Neural progenitor cell (in vitro differentiated cells): ENCODE data around the gene OBI1. TPM values are rescaled to one million over a fixed set of nuclear protein-coding genes. Genes with fewer than 3 reads are reported as not detected.

ENCODE experiments used
- DNase-seq: peaks from one replicate; pipeline ENCODE4 v3.0.0-alpha.2; 2016; ENCODE audit warnings: low spot score
- H2AFZ ChIP-seq: fragments of 200-600 bp; sonication (generic); replicated peaks from 2 replicates; pipeline ENCODE4 v1.6.1; 2016; ENCODE audit warnings: antibody characterized with exemption
- H3F3A ChIP-seq: fragments of 200-600 bp; sonication (generic); 2 replicates; pipeline ENCODE4 v1.6.1; 2016; ENCODE audit warnings: antibody characterized with exemption, low read depth
- H3K27ac ChIP-seq: fragments of 200-600 bp; sonication (generic); 2 replicates; pipeline ENCODE4 v1.5.1; 2016; ENCODE audit warnings: mild to moderate bottlenecking
- H3K27me3 ChIP-seq: fragments of 200-600 bp; sonication (generic); 2 replicates; pipeline ENCODE4 v1.6.1; 2016; ENCODE audit warnings: mild to moderate bottlenecking, moderate library complexity
- H3K36me3 ChIP-seq: fragments of 200-600 bp; sonication (generic); 2 replicates; pipeline ENCODE4 v1.5.1; 2016
- H3K4me1 ChIP-seq: fragments of 200-600 bp; sonication (generic); 2 replicates; pipeline ENCODE4 v1.6.1; 2016; ENCODE audit warnings: mixed run types
- H3K4me2 ChIP-seq: fragments of 200-600 bp; sonication (generic); 2 replicates; pipeline ENCODE4 v1.6.1; 2016
- H3K4me3 ChIP-seq: fragments of 200-600 bp; sonication (generic); 2 replicates; pipeline ENCODE4 v1.5.1; 2016
- H3K79me2 ChIP-seq: fragments of 200-600 bp; sonication (generic); 2 replicates; pipeline ENCODE4 v1.6.1; 2016; ENCODE audit warnings: low read depth
- H3K9ac ChIP-seq: fragments of 200-600 bp; sonication (generic); 2 replicates; pipeline ENCODE4 v1.6.1; 2016
- H3K9me3 ChIP-seq: fragments of 200-600 bp; sonication (generic); 2 replicates; pipeline ENCODE4 v1.5.1; 2016; ENCODE audit warnings: low read depth
- H4K20me1 ChIP-seq: fragments of 200-600 bp; sonication (generic); 2 replicates; pipeline ENCODE4 v1.6.1; 2016; ENCODE audit warnings: low read depth
- H3K27ac Mint-ChIP-seq: 3 replicates; pipeline ENCODE4 v1.8.0; 2021; ENCODE audit warnings: mixed read lengths
- H3K27me3 Mint-ChIP-seq: 2 replicates; pipeline ENCODE4 v1.8.0; 2022; ENCODE audit warnings: low read depth, mild to moderate bottlenecking, inconsistent platforms, moderate library complexity, mixed read lengths; ENCODE audit not compliant: insufficient read depth
- H3K36me3 Mint-ChIP-seq: 3 replicates; pipeline ENCODE4 v1.8.0; 2021; ENCODE audit warnings: mixed read lengths
- H3K4me1 Mint-ChIP-seq: 3 replicates; pipeline ENCODE4 v1.8.0; 2021; ENCODE audit warnings: mixed read lengths
- H3K4me3 Mint-ChIP-seq: 3 replicates; pipeline ENCODE4 v1.8.0; 2021; ENCODE audit warnings: mild to moderate bottlenecking, moderate library complexity, mixed read lengths
- H3K9me3 Mint-ChIP-seq: 3 replicates; pipeline ENCODE4 v1.8.0; 2020; ENCODE audit warnings: mixed read lengths
- EZH2 ChIP-seq: fragments of 200-600 bp; sonication (generic); IDR thresholded peaks from 2 replicates; pipeline ENCODE4 v1.6.1; 2017; ENCODE audit warnings: antibody characterized with exemption, mild to moderate bottlenecking, moderate library complexity
- EZH2phosphoT487 ChIP-seq: fragments of 200-600 bp; sonication (generic); IDR thresholded peaks from 2 replicates; pipeline ENCODE4 v1.6.1; 2017; ENCODE audit warnings: antibody characterized with exemption
- total RNA-seq: library from RNA; depleted of rRNA; stranded (reverse); fragments of >200 nt; gene quantifications from 2 replicates; pipeline ENCODE4 v1.2.3, GENCODE V29; 2015; ENCODE audit warnings: low replicate concordance
- TF ChIP-seq, protein P1 (sequence below): fragments of 200-600 bp; sonication (generic); IDR thresholded peaks from 2 replicates; pipeline ENCODE4 v1.5.1; 2017; ENCODE audit warnings: antibody characterized with exemption, mild to moderate bottlenecking

OBI1 gene
- total RNA-seq, 1 donor from 2014 or later = 36.9 TPM

DNA sequence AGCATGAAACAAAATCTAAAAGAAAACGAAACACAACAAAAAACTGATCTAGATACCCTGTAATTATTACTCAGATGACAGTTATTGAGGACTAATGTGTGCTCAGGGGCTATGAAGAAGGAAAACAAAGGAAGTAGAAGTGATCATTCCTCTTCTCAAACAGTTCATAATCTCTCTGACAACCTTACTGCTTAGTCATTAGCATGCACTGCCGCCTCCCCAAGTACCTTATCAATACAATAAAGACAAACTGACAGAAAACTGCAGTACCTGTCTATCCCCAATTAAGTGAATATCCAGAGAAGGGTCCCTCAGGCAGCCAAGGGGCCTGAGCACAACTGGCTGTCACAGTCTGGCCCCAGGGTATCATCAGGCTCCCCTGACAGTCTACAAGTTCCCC is 33.6 kb downstream of the OBI1 start:
- H3K36me3 ChIP-seq = no peaks in the 10 kb centered on the region
- no peak overlapping the region for H3K27ac ChIP-seq
- H4K20me1 ChIP-seq = peaks cover 3% of the 10 kb centered on the region
- no peaks in the 10 kb centered on the region for H3K27me3 ChIP-seq
- H3K79me2 ChIP-seq = no peaks in the 10 kb centered on the region
- peaks cover 20% of the 10 kb centered on the region for H3K36me3 Mint-ChIP-seq
- H3F3A ChIP-seq = no peaks in the 10 kb centered on the region
- no peaks in the 10 kb centered on the region for H3K9me3 ChIP-seq
- H3K4me3 Mint-ChIP-seq = no peak overlapping the region
- H3K27me3 Mint-ChIP-seq = no peaks in the 10 kb centered on the region
- no peak overlapping the region for H3K9ac ChIP-seq
- TF ChIP-seq, protein P1, sequence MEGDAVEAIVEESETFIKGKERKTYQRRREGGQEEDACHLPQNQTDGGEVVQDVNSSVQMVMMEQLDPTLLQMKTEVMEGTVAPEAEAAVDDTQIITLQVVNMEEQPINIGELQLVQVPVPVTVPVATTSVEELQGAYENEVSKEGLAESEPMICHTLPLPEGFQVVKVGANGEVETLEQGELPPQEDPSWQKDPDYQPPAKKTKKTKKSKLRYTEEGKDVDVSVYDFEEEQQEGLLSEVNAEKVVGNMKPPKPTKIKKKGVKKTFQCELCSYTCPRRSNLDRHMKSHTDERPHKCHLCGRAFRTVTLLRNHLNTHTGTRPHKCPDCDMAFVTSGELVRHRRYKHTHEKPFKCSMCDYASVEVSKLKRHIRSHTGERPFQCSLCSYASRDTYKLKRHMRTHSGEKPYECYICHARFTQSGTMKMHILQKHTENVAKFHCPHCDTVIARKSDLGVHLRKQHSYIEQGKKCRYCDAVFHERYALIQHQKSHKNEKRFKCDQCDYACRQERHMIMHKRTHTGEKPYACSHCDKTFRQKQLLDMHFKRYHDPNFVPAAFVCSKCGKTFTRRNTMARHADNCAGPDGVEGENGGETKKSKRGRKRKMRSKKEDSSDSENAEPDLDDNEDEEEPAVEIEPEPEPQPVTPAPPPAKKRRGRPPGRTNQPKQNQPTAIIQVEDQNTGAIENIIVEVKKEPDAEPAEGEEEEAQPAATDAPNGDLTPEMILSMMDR = no peak
- no peaks in the 10 kb centered on the region for H3K4me1 ChIP-seq
- no peak overlapping the region for H3K27ac Mint-ChIP-seq
- no peaks in the 10 kb centered on the region for H3K4me1 Mint-ChIP-seq
- H3K9me3 Mint-ChIP-seq = no peaks in the 10 kb centered on the region
- H2AFZ ChIP-seq = no peak overlapping the region
- no peak for DNase-seq
- no peak overlapping the region for H3K4me3 ChIP-seq
- no peak overlapping the region for H3K4me2 ChIP-seq

DNA sequence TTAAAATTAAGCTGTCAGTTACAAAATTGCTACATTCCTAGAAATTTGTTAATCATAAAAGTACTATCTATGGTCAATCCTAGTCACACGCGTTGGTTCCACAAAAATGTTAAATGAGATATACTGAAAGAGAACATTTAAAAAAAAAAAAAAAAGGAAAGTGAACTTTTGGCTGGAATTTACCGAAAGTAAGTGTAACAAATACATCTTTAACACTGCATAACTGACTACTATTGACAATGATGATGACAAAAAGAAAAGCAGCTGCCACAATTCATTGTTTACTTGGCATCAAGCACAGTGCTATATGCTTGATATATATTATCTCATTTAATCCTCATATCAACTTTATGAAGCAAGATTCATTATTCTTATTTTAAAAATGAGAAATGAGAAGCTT is 35.8 kb downstream of the OBI1 start:
- H3F3A ChIP-seq = no peaks in the 10 kb centered on the region
- no peak overlapping the region for H2AFZ ChIP-seq
- H3K4me3 ChIP-seq = no peak overlapping the region
- H3K9me3 ChIP-seq = no peaks in the 10 kb centered on the region
- no peaks in the 10 kb centered on the region for H3K36me3 ChIP-seq
- no peak overlapping the region for H3K4me2 ChIP-seq
- H3K27me3 Mint-ChIP-seq = no peaks in the 10 kb centered on the region
- no peaks in the 10 kb centered on the region for H3K4me1 ChIP-seq
- no peak overlapping the region for H3K27ac ChIP-seq
- no peaks in the 10 kb centered on the region for H3K4me1 Mint-ChIP-seq
- no peak overlapping the region for H3K4me3 Mint-ChIP-seq
- TF ChIP-seq, protein P1 = no peak
- TF ChIP-seq EZH2phosphoT487 (no peak), EZH2 (no peak)
- H3K9ac ChIP-seq = no peak overlapping the region
- H3K36me3 Mint-ChIP-seq = peaks cover 19% of the 10 kb centered on the region
- no peaks in the 10 kb centered on the region for H3K27me3 ChIP-seq
- no peaks in the 10 kb centered on the region for H3K9me3 Mint-ChIP-seq
- no peak overlapping the region for H3K27ac Mint-ChIP-seq
- DNase-seq = no peak
- H3K79me2 ChIP-seq = no peaks in the 10 kb centered on the region
- H4K20me1 ChIP-seq = peaks cover 3% of the 10 kb centered on the region

DNA sequence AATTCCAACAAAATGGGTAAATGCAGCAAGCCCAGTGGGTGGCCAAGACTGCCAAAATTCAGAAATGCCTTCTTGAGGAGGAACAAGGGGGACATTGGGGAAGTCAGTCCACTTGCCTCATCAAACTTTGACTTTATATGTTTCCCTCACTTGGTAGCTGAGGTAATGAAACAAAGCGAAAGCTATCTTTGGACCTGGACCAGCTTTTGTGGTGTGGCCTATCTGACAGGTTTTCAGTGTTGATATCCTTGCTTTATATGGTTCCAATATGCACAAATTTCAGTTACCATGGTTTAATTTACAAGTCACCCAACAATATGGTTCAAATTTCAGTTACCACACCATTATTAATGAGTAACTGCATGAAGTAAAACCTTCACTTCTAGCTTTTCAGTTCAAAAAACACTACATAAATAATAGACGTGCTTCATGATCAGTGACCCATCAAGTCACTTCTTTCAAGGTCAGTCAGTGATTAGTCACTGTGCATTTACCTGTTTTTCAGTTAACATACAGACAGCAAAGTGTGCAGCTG is 38.0 kb downstream of the OBI1 start:
- H3K36me3 Mint-ChIP-seq = peaks cover 19% of the 10 kb centered on the region
- Histone ChIP-seq H3K4me2 (no peak overlapping the region), H4K20me1 (peaks cover 3% of the 10 kb centered on the region), H3F3A (no peaks in the 10 kb centered on the region), H2AFZ (no peak overlapping the region), H3K9ac (no peak overlapping the region), H3K4me1 (no peaks in the 10 kb centered on the region), H3K27ac (no peak overlapping the region), H3K27me3 (no peaks in the 10 kb centered on the region), H3K79me2 (no peaks in the 10 kb centered on the region), H3K4me3 (no peak overlapping the region), H3K9me3 (no peaks in the 10 kb centered on the region), H3K36me3 (peaks cover 4% of the 10 kb centered on the region)
- TF ChIP-seq EZH2phosphoT487 (no peak), EZH2 (no peak)
- TF ChIP-seq, protein P1 = no peak
- H3K4me1 Mint-ChIP-seq = no peaks in the 10 kb centered on the region
- no peak for DNase-seq
- no peak overlapping the region for H3K4me3 Mint-ChIP-seq
- no peak overlapping the region for H3K27ac Mint-ChIP-seq
- no peaks in the 10 kb centered on the region for H3K27me3 Mint-ChIP-seq
- H3K9me3 Mint-ChIP-seq = no peaks in the 10 kb centered on the region
